Mucosa of gallbladder (tissue), 1 donor: Measurements from ENCODE around the gene ZNF3. TPM values are rescaled to one million over a fixed set of nuclear protein-coding genes. Genes with fewer than 3 reads are reported as not detected.
"Not testable (repeated sequence)": the region's sequence is repeated elsewhere in the genome, so short reads cannot be mapped to it uniquely, and the experiment has no call there.

ENCODE experiments used
- DNase-seq: peaks from one replicate; pipeline ENCODE4 v3.0.0-alpha.2; 2020; ENCODE audit warnings: low spot score
- total RNA-seq: library from RNA; stranded (reverse); gene quantifications from one replicate; pipeline ENCODE4 v1.2.1, GENCODE V29; 2021
- donor health status: DM: no; HTN: no; CAD: no.

Gene ZNF3
- total RNA-seq: 30.4 TPM

- DNase-seq: peak; percentile 98
Observed at GRCh38 chr7:100081535-100082102, at the start of gene ZNF3. ZNF3 (minus strand) TSS chr7:100081723; CDS start chr7:100077357, 4,366 bp downstream.

DNA sequence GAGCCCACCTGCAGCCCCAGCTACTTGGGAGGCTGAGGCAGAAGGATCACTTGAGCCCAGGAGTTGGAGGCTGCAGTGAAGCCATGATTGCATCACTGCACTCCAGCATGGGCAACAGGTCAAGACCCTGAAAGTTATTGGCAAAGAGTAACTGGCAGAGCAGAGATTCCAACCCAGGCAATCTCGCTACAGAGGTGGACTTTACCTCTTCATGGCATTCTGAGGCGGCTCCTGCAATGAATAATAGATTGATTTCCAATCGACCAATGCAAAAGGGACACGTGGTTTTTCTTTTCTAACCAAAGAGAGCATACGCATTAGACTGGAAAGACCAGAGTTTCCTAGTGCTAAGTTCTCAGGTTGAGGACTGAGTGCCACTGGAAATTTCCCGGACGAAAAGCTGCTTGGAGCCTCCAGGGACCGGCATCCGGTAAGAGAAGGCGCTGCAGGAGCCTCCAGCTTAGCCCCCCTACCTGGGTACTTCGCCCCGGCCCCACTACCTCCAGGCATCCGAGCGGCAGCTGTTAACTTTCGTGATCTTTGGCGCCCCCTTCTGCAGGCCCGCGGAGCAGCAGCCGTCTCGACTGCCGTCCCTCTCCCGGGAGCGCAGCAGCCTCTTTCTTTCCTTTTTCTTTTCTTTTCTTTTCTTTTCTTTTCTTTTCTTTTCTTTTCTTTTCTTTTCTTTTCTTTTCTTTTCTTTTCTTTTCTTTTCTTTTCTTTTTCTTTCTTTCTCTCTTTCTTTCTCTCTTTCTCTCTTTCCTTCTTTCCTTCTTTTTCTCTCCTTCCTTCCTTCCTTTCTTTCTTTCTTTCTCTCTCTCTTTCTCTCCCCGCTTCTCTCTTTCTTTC, 49.3 kb upstream of the ZNF3 start:
- DNase-seq: peak; percentile 90

DNA sequence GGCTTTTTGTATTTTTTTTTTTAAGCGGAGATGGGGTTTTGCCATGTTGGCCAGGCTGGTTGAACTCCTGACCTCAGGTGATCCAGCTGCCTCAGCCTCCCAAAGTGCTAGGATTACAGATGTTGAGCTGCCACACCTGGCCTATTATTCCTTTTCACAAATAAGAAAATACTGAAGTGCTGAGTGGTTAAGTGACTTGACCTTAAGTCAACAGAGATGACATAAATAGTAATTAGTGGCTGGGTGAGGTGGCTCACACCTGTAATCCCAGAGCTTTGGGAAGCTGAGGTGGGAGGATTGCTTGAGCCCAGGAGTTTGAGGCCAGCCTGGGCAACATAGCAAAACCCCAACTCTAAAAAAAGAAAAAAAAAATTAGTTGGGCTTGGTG, 48.7 kb upstream of the ZNF3 start:
- not testable (repeated sequence) for DNase-seq

- DNase-seq: no peak
Observed at GRCh38 chr7:100128637-100128963, 47.1 kb upstream of the ZNF3 start.

DNA sequence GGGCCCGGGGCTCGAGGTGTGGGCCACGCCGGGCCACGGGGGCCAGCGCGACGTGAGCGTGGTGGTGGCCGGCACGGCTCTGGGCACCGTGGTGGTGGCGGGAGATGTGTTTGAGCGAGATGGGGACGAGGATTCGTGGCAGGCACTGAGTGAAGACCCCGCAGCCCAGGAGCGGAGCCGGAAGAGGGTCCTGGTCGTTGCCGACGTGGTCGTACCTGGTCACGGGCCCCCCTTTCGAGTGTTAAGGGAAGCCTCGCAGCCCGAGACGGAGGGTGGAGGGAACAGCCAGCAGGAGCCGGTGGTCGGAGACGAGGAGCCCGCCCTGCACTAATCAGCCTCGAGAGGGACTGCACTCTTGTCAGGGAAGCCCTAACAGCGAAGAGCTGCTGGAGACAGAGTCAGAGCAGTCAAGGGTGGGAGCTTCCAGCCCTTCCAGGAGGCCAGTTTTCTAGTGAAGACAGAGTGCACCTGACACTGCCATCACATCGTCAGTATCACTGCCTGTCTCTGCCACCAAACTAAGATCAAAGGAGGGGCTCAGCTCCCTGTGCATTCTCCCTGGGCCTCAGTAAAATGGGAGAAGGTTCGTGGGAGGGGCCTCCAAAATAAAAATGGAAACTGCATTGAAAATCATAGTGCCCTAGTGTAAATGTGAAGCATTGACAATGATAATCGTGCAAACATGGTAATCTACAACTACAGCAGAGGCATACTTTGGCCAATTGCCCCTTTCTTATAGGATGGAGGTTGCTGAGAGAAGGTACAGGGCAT, 46.5 kb upstream of the ZNF3 start:
- DNase-seq: no peak

- peak; percentile 93 for DNase-seq
Observed at GRCh38 chr7:100126931-100127865, 45.7 kb upstream of the ZNF3 start, which contains the start of gene MBLAC1. MBLAC1 (plus strand) TSS chr7:100126967; CDS start chr7:100127396, 429 bp downstream.

DNA sequence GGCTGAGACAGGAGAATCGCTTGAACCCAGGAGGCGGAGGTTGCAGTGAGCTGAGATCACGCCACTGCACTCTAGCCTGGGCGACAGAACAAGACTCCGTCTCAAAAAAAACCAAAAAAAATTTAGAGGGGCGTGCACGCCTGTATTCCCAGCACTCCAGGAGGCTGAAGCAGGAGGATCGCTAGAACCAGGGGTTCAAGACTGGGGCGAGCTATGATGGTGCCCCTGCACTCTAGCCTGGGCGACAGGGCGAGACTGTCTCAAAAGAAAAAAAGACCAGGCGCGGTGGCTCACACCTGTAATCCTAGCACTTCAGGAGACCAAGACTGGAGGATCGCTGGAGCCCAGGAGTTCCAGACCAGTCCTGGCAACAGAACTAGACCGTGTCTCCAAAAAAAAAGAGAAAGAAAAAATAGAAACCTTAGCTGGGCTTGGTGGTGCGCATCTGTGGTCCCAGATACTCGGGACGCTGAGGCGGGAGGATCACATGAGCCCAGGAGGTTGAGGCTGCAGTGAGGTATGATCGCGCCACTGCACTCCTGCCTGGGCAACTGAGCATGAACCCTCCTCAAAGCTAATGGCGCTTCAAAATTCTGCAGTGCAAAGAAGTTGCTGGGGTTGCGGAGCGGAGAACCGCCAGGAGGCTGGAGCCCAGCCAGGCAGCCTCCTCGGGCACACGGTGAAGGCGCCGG, 44.9 kb upstream of the ZNF3 start:
- DNase-seq: no peak

GRCh38 chr7:100124301-100125230, 43.0 kb upstream of the ZNF3 start:
- DNase-seq: no peak

DNA sequence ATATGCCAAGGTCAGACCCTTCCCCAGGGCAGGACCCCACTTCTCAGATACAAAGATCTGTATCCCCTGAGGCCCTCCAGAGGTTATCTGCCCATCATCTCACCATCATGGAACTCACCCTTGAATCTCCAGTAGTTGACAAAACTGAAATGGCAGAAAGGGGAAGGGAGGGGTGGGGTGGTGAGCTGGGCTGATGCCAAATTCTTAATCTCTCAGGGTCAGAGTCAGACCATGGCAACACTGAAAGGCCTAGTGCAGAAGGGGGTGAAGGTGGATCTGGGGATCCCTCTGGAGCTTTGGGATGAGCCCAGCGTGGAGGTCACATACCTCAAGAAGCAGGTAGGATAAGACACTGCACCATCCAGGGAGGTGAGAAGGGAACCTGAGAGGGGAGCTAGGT, 41.0 kb upstream of the ZNF3 start:
- DNase-seq: no peak

DNA sequence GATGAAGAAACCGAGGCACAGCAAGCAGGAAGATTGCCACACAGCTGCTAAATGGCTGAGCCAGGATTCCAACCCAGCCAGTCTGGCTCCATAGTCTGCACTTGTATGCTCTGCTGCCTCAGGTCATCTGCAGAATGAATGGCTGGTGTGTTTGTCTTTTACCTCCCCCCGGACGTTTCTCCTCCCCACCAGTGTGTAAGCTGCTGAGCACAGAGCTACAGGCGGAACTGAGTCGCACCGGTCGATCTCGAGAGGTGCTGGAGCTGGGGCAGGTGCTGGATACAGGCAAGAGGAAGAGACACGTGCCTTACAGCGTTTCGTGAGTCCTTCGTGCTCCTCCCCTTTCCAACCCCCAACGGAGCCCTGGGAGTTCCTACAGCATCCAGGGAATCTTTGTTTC, 40.5 kb upstream of the ZNF3 start:
- DNase-seq: peak; percentile 84

DNA sequence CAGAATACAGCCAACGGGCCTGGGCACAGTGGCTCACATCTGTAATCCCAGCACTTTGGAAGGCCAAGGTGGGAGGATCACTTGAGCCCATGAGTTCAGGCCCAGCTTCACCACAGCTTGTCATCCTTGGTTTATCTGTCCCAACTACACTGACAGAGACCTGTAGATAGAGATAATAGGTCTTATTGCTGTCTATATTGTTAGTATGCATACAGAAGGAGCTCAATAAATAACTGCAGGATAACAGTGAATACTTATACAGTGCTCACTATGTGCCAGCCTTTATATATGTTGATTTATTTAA, 39.2 kb upstream of the ZNF3 start:
- no peak for DNase-seq

- peak; percentile 66 for DNase-seq
Observed at GRCh38 chr7:100119970-100120732, 38.6 kb upstream of the ZNF3 start.

GRCh38 chr7:100119072-100119969, 37.8 kb upstream of the ZNF3 start, which contains the start of the genes CNPY4 and TAF6:
CNPY4 (plus strand) TSS chr7:100119634; CDS start chr7:100119745, 111 bp downstream.
TAF6 (minus strand) TSS chr7:100119358; CDS start chr7:100114209, 5,149 bp downstream.
- peak; percentile 96 for DNase-seq

- DNase-seq: no peak
Observed at GRCh38 chr7:100118388-100119071, 37.0 kb upstream of the ZNF3 start.

- no peak for DNase-seq
Observed at GRCh38 chr7:100115026-100115425, 33.5 kb upstream of the ZNF3 start.

- DNase-seq: no peak
Observed at GRCh38 chr7:100111914-100112313, 30.4 kb upstream of the ZNF3 start.

- DNase-seq: no peak
Observed at GRCh38 chr7:100111156-100111555, 29.6 kb upstream of the ZNF3 start.
